ENCODE data around the gene KRTAP9-3.

DNA sequence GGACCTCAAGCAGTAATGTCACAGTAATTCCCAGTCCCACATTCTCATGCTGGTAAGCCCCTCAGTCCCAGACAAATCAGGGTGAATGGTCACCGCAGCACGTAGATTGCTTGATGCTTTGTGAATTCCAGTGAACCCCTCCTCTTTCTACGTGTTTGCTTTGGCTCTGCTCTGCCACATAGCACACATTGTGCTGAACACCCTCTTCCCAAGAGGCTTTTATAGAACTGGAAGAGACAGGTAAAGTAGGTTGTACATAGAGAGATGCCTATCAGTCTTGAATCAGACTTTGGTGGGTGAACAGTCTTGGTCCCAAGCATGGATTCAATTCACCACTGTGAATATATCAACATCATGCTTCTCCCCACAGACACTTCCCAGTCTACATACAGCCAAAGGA is 32.4 kb downstream of the KRTAP9-3 start:
- TF ChIP-seq, protein P1, sequence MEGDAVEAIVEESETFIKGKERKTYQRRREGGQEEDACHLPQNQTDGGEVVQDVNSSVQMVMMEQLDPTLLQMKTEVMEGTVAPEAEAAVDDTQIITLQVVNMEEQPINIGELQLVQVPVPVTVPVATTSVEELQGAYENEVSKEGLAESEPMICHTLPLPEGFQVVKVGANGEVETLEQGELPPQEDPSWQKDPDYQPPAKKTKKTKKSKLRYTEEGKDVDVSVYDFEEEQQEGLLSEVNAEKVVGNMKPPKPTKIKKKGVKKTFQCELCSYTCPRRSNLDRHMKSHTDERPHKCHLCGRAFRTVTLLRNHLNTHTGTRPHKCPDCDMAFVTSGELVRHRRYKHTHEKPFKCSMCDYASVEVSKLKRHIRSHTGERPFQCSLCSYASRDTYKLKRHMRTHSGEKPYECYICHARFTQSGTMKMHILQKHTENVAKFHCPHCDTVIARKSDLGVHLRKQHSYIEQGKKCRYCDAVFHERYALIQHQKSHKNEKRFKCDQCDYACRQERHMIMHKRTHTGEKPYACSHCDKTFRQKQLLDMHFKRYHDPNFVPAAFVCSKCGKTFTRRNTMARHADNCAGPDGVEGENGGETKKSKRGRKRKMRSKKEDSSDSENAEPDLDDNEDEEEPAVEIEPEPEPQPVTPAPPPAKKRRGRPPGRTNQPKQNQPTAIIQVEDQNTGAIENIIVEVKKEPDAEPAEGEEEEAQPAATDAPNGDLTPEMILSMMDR (IDR thresholded peaks at IDR 0.05) = no peak
- TF ChIP-seq POLR2A (IDR thresholded peaks at IDR 0.05) = no peak
